Activated CD8-positive, alpha-beta memory T cell treated with anti-CD3 and anti-CD28 coated beads, Interleukin-2, amount 50 U/mL, for 4 hours (primary cell): Measurements from ENCODE around the gene TBL1X.
"Not testable (repeated sequence)": the region's sequence is repeated elsewhere in the genome, so short reads cannot be mapped to it uniquely, and the experiment has no call there.

Source experiments
- DNase-seq: peaks from one replicate; pipeline ENCODE4 v3.0.0-alpha.2; 2020

TBL1X gene

GRCh38 chrX:9500584-9500983, 35.7 kb downstream of the TBL1X start:
- no peak for DNase-seq

GRCh38 chrX:9501362-9501761, 36.5 kb downstream of the TBL1X start:
- DNase-seq, result no peak

DNA sequence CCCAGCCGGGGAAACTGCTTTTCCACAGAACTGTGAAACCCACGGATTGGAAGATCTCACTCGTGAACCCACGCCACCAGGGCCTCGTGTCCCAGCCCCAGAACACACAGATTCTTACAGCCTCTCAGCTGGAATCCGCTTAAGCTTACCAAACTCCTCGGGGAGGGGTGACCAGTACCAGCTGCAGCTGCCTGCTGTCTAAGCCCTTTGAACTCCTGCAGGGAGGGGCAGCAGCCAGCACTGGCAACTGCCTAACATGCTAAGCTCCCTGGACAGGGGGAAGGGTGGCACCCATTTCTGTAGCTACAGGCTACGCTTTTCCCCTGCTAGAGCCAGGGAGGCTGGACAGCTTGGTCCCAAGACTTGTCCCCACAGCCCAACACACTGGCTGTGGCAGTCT, 38.4 kb downstream of the TBL1X start:
- DNase-seq, result no peak

- DNase-seq, result no peak
Measured at GRCh38 chrX:9510366-9510765, 45.5 kb downstream of the TBL1X start.

DNA sequence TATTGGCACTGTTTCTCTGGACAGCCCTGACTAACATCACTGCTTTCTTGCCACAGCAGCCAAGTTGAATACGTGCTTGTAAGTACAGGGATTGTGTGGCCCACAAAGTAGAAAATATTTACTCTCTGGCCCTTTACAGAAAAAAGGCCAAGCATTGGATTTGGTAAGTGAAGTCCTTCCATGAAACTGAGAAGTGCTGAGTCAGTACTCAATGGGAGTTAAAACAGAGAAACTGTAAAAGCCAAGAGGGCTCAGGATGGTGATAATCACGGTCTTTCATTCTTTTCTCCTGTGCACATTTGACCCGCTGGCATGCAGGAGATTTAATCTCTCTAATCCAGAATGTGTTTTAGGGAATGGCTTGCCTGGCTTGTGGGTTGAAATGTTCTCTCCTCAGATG, 46.1 kb downstream of the TBL1X start:
- no peak for DNase-seq

GRCh38 chrX:9515489-9515888, 50.6 kb downstream of the TBL1X start:
- no peak for DNase-seq

GRCh38 chrX:9515973-9516538, 51.2 kb downstream of the TBL1X start:
- DNase-seq, result no peak

DNA sequence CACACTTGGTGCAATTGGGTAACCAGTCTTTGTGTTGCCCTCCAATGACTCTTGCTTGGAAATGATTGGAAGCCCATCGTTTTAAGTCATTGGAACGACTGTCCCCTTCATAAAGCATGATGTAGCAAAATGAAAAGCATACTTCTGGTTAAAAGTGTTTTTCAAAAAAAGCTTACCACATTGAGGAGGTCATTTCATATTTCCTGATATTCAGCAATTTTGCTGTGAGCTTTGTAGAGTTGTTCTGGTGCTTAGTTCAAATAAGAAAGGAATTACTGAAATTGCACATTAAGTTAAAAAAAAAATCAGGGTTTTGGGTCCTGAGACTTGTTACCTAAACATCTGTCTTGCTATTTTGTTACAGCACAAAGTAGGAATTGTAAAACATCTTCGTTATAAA, 51.8 kb downstream of the TBL1X start:
- no peak for DNase-seq

GRCh38 chrX:9518051-9518450, 53.2 kb downstream of the TBL1X start:
- DNase-seq, result no peak

DNA sequence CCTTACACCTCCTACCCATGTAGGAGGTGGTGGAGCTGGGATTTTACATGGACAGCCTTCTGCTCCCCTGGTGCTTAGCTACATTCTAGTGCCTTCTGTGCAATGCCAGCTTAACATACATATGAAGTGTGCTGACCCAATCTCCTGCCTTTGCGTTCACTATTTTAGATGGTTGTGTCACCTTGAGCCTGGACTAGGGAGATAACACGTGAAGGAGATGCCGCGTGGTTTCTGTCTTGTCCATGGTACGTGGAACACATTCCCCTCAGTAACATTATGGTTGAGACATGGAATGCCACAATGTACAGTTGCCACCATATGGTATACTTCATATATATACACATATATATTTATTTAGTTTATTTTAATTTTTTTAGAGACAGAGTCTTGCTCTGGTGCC, 54.0 kb downstream of the TBL1X start:
- DNase-seq, result no peak

GRCh38 chrX:9519546-9520216, 54.8 kb downstream of the TBL1X start:
- DNase-seq, result no peak

- DNase-seq, result no peak
Measured at GRCh38 chrX:9520217-9520590, 55.3 kb downstream of the TBL1X start.

DNA sequence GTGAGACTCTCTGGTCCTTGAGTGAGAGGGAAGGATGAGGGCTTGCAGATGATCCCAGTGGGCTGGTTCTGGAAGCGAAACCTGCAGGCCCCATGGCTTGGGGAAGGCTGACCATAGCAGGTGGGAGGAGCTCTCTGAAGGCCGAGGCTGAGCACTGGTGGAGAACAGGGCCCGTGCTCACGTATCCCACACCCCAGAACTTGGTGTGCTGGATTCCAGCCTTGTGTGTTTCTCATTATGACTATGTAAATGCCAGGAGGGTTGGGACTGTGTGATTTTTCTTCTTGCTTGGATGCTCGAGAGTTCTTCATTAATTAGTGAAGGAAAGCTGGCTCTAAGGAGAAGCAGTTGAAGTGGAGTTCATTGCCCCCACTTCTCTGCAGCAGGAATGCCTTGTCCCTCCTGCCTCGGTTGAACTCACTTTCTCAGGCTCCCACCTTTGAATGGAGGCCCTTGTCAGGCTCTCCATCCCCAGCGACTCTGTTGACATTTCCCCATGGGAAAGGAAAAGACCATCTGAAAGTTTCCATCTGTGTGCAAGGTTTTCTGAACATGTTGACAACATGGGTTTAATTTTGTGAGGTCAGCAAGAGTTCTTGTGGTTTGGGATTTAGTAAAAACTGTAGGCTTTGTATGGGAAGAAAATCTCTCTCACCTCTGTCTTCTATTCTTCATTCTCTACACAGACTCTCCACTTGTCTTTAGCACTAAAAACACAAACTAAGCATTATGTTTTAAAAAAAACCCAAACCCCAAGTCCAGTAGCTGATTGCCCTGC, 57.7 kb downstream of the TBL1X start:
- no peak for DNase-seq

- no peak for DNase-seq
Measured at GRCh38 chrX:9525511-9526248, 60.8 kb downstream of the TBL1X start.

DNA sequence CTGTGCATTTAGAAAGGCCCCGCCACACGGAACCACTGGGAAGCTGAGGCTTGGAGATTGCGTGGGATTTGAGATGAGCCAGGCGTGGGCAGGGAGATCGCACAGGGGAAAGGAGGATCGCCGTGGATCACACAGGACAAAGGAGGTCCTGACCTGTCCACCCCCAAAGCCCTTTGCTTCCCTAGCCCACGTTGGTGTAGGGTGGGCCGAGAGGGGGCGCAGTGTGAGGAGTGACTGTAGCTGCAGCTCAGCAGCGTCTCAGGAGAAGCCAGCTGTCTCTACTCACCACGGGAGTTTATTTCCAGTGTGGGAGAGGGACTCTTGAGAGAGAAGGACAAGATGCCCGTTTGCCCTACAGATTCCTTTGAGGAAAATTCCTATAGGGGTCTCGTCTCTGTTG, 62.1 kb downstream of the TBL1X start:
- no peak for DNase-seq

DNA sequence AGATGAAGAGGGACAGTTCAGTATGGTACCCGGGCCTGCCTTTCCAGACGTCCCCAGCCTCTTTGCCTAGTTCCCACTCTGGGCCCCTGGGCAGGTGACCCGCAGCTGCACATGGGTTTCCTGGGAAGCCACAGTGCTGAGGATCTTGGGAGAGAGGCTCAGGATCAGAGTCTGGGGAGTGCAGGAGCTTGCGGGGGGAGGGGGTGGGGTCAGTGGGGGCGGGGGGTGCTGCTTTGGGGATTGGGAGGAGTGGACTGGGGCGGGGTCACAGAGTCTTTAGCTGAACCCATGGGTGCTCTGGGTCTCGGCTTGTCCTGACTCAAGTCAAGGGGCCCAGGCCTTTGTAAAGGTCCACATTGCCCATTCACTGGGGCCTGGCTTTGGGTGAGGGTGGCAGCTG, 63.6 kb downstream of the TBL1X start:
- no peak for DNase-seq

DNA sequence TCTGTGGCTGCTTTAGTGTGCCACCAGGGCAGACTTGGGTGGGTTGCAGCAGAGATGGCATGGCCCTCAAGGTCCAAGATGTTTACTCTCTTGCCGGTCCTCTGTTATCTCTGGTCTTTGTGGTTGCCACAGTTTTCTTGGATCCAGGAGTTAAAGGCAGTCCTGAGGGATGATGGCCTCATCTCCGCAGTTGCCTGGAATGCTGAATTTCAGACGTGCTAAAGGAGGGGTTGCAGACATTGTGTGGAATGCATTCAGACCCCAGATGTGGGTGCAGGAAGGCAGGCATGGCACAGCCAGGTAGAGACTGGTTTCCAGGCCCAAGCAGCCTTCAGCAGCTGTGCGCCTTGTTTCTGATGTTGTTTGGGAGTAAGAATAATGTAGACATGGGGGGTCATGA, 64.4 kb downstream of the TBL1X start:
- DNase-seq, result no peak

DNA sequence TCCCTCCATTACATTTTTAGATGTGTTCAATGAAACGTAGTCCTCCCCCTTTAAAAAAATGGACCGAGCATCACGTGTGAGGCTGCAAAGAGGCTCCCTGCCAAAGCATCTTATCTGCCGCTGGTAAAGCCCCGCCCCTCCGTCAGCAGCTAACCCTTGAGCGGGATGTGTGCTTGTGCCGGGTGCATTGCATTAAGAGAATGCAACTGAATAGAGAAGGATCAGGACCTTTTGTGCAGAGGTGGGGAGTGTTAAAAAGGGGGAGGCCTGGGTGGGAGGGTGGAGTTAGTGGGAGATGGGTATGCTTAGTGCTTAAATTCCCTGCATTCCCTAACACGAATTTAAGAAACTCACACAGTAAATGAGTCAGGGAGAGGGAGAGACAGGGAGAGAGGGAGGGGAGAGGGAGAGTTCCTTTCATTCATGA, 66.0 kb downstream of the TBL1X start:
- peak; percentile 44 for DNase-seq

- DNase-seq, result no peak
Measured at GRCh38 chrX:9532349-9532748, 67.5 kb downstream of the TBL1X start.

- no peak for DNase-seq
Measured at GRCh38 chrX:9533611-9534010, 68.8 kb downstream of the TBL1X start.

DNA sequence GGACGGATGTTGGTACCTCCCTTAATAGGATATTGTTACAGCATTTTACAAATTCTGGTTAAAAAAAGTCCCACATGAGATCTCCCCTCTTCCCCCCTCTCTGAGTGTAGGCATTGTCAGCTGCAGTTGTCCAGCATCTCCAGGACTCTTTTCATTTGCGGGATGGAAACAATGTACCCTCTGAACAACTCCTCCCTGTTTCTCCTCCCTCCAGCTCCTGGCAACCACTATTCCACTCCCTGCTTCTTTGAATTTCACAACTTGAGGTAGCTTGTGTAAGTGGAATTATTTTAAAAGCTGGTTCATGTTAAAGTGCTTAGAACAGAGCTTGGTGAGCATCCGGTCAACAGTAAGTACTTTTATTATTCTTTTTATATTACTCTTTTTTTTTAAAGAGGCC, 69.8 kb downstream of the TBL1X start:
- DNase-seq, result no peak

- DNase-seq, result no peak
Measured at GRCh38 chrX:9535101-9535500, 70.2 kb downstream of the TBL1X start.

GRCh38 chrX:9536156-9536555, 71.3 kb downstream of the TBL1X start:
- DNase-seq, result not testable (repeated sequence)

DNA sequence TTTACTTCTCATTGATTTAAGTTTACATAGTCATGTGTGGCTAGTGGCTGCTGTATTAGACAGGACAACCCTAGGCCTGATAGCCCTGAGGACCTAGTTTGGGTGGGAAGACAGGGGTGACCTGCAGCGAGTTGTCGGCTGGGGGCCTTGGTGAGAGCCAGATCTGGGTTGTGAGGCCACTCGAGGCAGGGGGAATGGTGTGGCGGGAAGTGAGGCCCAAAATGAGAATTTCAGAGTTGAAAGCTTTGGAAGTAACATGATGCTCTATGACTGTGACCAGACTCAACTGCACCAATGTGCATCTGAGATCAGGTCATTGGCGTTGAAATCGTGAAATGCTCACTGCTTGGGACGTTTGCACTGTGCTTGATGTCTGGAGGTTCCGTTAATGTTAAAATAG, 72.9 kb downstream of the TBL1X start:
- no peak for DNase-seq
